ENCODE results near the gene SLC6A12. TPM values are rescaled to one million over a fixed set of nuclear protein-coding genes. Genes with fewer than 3 reads are reported as not detected.

SLC6A12 gene
- total RNA-seq, 2 donors from 2014 or later: 0.33 to 6.7 TPM

DNA sequence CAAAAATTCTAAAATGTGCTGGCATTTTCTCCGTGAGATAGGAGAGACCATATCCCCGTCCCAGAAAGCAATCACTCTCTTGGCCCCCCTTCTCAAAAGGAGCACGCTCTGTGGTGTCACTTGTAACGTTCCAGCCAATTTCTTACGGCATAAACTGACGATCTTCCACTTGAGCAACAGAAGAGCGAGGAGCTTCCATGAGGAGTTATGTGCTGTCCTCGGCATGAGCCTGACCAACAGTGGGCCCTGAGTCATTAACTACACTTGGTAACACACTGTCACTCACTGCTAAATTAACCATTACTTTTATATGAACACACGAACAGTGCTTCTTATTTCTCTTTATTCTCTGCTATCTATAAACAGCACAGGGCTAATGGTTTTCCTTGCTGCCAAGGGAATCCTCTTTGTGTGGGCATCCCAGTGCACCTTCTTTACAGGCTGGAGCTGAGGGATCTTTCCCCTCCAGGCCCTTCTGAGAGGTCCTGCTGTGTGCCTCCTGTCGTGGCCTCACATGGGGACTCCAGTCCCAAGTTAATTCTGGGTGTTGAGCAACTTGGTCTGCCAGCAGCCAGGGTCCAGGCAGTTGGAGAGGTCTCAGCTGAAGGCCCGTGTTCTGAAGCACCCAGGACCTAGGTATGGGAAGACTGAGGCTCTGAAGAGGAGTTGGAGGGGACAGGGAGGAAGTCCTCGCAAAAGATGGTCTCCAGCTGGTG, 39.3 kb upstream of the SLC6A12 start:
- no peaks in the 10 kb centered on the region for H3K36me3 ChIP-seq (replicated peaks in 1 of 2; ENCODE audit: insufficient read depth in 1 of 2, low read depth in 2 of 2)
- TF ChIP-seq, protein P1, sequence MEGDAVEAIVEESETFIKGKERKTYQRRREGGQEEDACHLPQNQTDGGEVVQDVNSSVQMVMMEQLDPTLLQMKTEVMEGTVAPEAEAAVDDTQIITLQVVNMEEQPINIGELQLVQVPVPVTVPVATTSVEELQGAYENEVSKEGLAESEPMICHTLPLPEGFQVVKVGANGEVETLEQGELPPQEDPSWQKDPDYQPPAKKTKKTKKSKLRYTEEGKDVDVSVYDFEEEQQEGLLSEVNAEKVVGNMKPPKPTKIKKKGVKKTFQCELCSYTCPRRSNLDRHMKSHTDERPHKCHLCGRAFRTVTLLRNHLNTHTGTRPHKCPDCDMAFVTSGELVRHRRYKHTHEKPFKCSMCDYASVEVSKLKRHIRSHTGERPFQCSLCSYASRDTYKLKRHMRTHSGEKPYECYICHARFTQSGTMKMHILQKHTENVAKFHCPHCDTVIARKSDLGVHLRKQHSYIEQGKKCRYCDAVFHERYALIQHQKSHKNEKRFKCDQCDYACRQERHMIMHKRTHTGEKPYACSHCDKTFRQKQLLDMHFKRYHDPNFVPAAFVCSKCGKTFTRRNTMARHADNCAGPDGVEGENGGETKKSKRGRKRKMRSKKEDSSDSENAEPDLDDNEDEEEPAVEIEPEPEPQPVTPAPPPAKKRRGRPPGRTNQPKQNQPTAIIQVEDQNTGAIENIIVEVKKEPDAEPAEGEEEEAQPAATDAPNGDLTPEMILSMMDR (IDR thresholded peaks at IDR 0.05): no peak
- no peak for TF ChIP-seq POLR2A (IDR thresholded peaks at IDR 0.05)
- no peaks in the 10 kb centered on the region for H3K9me3 ChIP-seq
- ATAC-seq (no peak), DNase-seq (no peak)
- 70 to 78% methylated on average over 12 of the region's 12 CpGs for WGBS, 2 donors
- H3K4me1 ChIP-seq: no peaks in the 10 kb centered on the region
- no peak overlapping the region for H3K4me3 ChIP-seq
- no peak overlapping the region for H3K27ac ChIP-seq
- intact Hi-C loops (cut with DNase I): no loop called here
- H3K27me3 ChIP-seq: no peaks in the 10 kb centered on the region

DNA sequence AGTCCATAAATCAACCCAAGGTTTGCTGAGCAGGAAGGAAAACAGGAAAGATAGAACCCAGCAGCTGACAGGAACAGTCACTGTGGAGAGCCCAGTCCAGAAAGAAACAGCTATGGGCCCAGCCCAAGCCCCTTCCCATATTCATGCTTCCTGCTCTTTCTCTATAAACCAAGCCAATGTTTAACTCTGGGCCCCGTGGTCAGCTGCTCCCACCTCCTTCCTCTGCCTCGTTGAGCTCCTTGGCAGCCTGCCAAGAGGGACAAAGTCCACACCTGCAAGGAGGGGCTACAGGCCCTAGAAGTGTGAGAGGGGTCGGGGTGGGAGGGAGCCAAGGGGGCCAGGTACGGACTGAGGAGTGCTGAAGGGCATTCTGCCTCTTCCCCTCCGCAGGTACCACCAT, 38.7 kb upstream of the SLC6A12 start:
- Histone ChIP-seq H3K36me3 (replicated peaks in 1 of 2; ENCODE audit: insufficient read depth in 1 of 2, low read depth in 2 of 2) (no peaks in the 10 kb centered on the region), H3K4me1 (no peaks in the 10 kb centered on the region), H3K4me3 (no peak overlapping the region), H3K27ac (no peak overlapping the region), H3K27me3 (no peaks in the 10 kb centered on the region), H3K9me3 (no peaks in the 10 kb centered on the region)
- intact Hi-C loops (cut with DNase I): no loop called here
- no peak for ATAC-seq
- no peak for DNase-seq
- TF ChIP-seq, protein P1 (IDR thresholded peaks at IDR 0.05): no peak
- no peak for TF ChIP-seq POLR2A (IDR thresholded peaks at IDR 0.05)
- 20 to 27% methylated on average over 5 of the region's 5 CpGs for WGBS, 2 donors

DNA sequence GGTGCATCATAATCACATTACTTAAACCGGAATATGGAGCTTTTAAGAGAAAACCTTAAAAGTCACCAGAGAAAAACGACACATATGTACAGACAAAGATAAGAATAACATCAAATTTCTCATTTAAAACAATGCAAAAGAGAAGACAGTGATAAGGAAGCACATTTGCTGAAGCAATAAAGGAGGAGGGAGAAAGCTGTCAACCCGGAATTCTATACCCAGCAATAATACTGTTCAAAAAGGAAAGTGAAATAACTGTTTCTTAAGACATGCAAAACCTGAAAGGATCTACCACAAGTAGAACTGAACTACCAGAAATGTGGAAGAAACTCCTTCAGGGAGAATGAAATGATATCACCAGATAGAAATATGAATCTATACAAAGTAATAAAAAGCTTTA, 33.3 kb upstream of the SLC6A12 start:
- Histone ChIP-seq H3K9me3 (no peaks in the 10 kb centered on the region), H3K27me3 (no peaks in the 10 kb centered on the region), H3K27ac (no peak overlapping the region), H3K36me3 (replicated peaks in 1 of 2; ENCODE audit: insufficient read depth in 1 of 2, low read depth in 2 of 2) (no peaks in the 10 kb centered on the region), H3K4me1 (no peaks in the 10 kb centered on the region), H3K4me3 (no peak overlapping the region)
- intact Hi-C loops (cut with DNase I): no loop called here
- ATAC-seq (no peak), DNase-seq (no peak)
- 77 to 82% methylated on average over 3 of the region's 3 CpGs for WGBS, 2 donors
- TF ChIP-seq, protein P1 (IDR thresholded peaks at IDR 0.05): no peak
- TF ChIP-seq POLR2A (IDR thresholded peaks at IDR 0.05): no peak

DNA sequence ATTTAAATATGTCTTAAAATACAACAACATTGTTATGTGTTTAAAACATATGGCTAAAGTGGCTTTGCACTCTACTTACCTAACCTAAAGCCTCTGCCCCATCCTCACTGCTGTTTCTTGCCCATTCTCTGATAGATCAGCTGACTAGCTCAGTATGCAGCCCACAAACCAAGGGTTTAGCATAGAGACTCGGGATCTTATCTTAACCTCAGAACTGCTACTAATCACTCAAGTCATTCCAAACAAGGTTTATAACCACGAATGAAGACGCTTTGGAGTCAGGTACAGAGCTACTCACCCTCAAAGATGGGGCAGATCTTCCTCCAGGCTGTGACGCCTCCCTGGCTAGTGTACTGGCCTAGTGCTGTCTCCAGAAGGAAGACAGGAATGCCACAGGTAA, 29.4 kb upstream of the SLC6A12 start:
- TF ChIP-seq, protein P1 (IDR thresholded peaks at IDR 0.05): no peak
- TF ChIP-seq POLR2A (IDR thresholded peaks at IDR 0.05): no peak
- Histone ChIP-seq H3K9me3 (no peaks in the 10 kb centered on the region), H3K36me3 (replicated peaks in 1 of 2; ENCODE audit: insufficient read depth in 1 of 2, low read depth in 2 of 2) (no peaks in the 10 kb centered on the region), H3K4me1 (no peaks in the 10 kb centered on the region), H3K27me3 (no peaks in the 10 kb centered on the region), H3K27ac (no peak overlapping the region), H3K4me3 (no peak overlapping the region)
- WGBS, 2 donors: 38 to 61% methylated on average over 4 of the region's 4 CpGs
- DNase-seq: no peak
- no peak for ATAC-seq
- intact Hi-C loops (cut with DNase I): no loop called here

DNA sequence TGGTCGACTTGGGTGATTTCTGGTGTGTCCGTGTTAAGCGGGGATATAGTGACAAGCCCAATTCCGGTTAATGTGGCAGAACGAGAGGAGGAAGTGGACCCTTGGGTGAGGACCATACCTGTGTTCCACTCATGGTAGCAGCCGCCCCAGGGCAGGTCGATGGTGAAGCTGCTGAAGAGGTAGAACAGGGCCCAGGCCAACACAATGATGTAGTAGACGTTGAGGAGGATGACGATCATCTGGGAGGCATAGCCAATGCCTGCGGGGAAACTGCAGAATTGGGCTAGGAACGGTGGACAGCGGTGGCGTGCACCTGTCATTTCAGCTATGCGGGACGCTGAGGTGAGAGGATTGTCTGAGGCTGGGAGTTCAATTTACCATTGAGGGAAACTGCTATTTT, 28.5 kb upstream of the SLC6A12 start:
- Histone ChIP-seq H3K36me3 (replicated peaks in 1 of 2; ENCODE audit: insufficient read depth in 1 of 2, low read depth in 2 of 2) (no peaks in the 10 kb centered on the region), H3K4me1 (no peaks in the 10 kb centered on the region), H3K4me3 (no peak overlapping the region), H3K9me3 (no peaks in the 10 kb centered on the region), H3K27ac (no peak overlapping the region), H3K27me3 (no peaks in the 10 kb centered on the region)
- no peak for DNase-seq
- intact Hi-C loops (cut with DNase I): no loop called here
- TF ChIP-seq POLR2A (IDR thresholded peaks at IDR 0.05): no peak
- TF ChIP-seq, protein P1 (IDR thresholded peaks at IDR 0.05): no peak
- no peak for ATAC-seq
- WGBS, 2 donors: 83 to 87% methylated on average over 15 of the region's 15 CpGs

Data from body of pancreas (tissue), 4 donors.